GM21786 (cell line): Measurements from ENCODE around the gene GRPEL1.
A peak's percentile ranks its signal among the peaks of the same experiment; 100 is the strongest.
"Not testable (repeated sequence)": the region's sequence is repeated elsewhere in the genome, so short reads cannot be mapped to it uniquely, and the experiment has no call there.

Experiments
- ATAC-seq: cut with Tn5 transposase; IDR thresholded peaks from one replicate; pipeline ENCODE4 v1.9.1; 2021; ENCODE audit not compliant: unreplicated experiment

The GRPEL1 gene

GRCh38 chr4:7094916-7095315 is 27.1 kb upstream of the GRPEL1 start:
- no peak for ATAC-seq

DNA sequence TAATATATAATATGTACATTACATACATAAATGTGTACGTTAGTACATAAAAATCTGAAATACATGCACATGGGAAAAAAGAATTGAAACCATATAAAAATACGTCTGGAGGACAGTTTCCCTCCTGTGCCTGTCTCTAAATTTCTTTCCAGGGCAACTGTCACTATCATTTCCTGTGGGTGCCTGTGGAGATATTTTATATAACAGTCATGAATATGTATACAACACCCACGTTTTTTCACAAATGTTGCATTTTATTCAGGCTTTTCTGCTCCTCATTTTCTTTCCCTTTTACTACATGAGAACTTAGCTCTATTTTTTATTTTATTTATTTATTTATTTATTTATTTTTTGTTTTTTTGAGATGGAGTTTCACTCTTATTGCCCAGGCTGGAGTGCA is 24.2 kb upstream of the GRPEL1 start:
- ATAC-seq, result no peak

- no peak for ATAC-seq
Observed at GRCh38 chr4:7089213-7089986, 21.5 kb upstream of the GRPEL1 start.

DNA sequence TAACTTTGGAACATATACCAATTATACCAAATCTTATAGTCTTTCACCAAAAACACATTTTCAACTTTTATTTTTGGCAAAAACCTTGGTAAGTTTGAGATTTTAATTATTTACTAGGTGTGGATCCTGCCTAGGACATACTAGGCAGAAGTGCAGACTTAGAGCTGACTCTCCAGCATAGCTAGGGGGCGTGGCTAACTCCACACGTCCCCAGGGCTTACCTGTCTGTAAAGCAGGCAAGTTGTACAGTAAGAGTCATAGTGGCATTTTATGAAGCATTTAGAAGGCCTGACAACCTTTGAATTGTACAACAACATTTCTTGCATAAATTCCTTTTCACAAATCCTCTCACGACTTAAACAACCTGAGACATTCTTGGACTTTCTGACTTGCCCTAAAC is 19.2 kb upstream of the GRPEL1 start:
- no peak for ATAC-seq

DNA sequence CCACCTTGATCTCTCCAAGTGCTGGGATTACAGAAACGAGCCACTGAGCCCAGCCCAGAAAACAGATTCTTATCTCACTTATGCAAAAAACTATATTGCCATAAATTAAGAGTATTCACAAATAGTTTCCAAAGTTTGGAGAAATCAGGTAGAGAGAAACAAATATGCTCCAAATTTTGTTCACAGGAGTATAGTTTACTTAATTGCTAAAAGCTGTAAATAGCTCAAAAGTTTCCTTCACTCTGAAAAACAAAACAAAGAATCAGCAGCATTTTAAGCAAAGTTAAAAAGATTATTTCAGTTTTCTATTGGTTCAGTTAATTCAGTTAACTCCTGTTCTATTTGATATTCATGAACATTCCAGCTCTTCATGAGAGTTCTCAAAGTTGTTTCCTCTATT is 18.5 kb upstream of the GRPEL1 start:
- no peak for ATAC-seq

GRCh38 chr4:7084564-7084961 is 16.7 kb upstream of the GRPEL1 start:
- not testable (repeated sequence) for ATAC-seq

GRCh38 chr4:7083597-7084563 is 16.0 kb upstream of the GRPEL1 start:
- no peak for ATAC-seq

DNA sequence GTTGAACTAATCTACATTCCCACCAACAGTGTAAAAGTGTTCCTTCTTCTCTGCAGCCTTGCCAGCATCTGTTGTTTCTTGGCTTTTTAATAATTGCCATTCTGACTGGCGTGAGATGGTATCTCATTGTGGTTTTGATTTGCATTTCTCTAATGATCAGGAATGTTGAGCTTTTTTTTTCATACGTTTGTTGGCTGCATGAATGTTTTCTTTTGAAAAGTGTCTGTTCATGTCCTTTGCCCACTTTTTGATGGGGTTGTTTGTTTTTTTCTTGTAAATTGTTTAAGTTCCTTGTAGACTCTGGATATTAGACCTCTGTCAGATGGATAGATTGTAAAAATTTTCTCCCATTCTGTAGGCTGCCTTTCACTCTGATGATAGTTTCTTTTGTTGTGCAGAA is 12.0 kb upstream of the GRPEL1 start:
- ATAC-seq, result not testable (repeated sequence)

DNA sequence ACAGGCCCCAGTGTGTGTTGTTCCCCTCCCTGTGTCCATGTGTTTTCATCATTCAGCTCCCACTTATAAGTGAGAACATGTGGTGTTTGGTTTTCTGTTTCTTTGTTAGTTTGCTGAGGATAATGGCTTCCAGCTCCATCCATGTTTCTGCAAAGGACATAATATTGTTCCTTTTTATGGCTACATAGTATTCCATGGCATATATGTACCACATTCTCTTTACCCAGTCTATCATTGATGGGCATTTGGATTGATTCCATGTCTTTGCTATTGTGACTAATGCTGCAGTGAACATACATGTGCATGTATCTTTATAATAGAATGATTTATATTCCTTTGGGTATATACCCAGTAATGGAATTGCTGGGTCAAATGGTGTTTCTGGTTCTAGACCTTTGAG is 11.6 kb upstream of the GRPEL1 start:
- ATAC-seq, result not testable (repeated sequence)

GRCh38 chr4:7078025-7078424 is 10.2 kb upstream of the GRPEL1 start:
- no peak for ATAC-seq

DNA sequence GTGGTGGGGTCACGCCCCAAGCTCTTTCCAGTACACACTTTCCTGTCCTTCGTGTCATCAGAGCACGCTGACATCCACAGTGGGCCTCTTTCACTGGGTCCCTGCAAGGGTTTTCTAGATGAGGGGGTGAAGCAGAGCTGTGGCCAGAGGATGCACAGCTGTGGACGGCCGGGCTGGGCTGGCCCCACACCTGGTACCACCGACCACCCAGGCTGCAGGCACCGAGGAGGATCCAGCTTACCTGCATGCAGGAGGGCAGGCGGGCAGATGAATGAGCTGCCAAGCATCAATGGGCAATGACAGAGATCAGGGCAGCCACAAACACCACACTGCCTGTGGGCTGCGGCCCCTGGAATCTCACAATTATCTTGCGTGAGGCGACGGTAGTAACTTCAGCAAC is 9.5 kb upstream of the GRPEL1 start:
- no peak for ATAC-seq

DNA sequence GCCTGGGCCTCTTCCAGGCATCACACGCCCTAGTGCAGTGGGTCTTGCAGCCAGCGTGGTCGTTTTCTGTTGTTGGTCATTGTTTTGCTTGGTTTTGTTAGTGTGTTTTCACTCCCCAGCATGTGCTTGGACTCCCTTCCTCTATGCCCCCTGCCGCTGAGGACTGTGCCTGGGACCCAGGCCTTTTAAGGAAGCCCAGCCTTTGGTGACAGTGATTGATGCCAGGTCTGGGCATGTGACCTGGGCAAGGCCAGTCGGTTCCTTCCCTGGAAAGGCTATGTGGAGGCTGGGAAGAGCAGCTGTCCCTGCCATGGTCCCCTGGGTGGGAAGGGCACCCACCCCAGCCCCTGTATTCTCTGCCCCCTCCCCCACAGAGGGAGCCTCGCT is 8.8 kb upstream of the GRPEL1 start:
- ATAC-seq, result no peak

DNA sequence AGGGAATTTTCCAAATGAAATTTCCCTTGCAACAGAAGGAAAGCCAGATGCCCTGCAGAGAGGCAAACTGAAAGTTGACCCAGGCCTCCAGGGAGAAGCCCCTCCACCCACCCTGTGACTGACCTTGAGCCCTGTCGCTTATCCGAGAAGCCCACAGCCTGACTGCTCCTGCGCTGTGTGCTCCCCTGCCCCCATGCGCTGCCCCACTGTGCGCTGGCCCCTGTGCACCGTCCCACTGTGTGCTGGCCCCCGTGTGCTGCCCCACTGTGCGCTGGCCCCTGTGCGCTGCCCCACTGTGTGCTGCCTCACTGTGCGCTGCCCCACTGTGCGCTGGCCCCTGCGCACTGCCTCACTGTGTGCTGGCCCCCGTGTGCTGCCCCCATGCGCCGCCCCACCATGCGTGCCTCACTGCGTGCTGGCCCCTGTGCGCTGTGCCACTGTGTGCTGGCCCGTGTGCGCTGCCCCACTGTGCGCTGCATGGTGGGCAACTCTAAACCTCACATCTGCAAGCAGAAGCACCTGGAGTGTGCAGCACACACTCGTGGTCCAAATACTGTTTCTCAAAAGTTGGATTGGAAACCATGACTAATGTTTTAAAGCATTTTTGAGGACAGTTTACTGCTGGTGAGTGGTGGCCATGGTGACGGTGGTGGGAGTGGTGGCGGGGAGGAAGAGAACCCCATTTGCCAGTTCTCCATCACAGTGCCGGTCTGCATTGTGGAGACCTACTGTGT is 8.3 kb upstream of the GRPEL1 start:
- no peak for ATAC-seq

- ATAC-seq, result no peak
Observed at GRCh38 chr4:7074426-7074825, 6.6 kb upstream of the GRPEL1 start.

- no peak for ATAC-seq
Observed at GRCh38 chr4:7073526-7074390, 5.9 kb upstream of the GRPEL1 start.

- no peak for ATAC-seq
Observed at GRCh38 chr4:7073059-7073458, 5.2 kb upstream of the GRPEL1 start.

GRCh38 chr4:7070729-7071511 is 3.1 kb upstream of the GRPEL1 start:
- peak; percentile 33 for ATAC-seq

DNA sequence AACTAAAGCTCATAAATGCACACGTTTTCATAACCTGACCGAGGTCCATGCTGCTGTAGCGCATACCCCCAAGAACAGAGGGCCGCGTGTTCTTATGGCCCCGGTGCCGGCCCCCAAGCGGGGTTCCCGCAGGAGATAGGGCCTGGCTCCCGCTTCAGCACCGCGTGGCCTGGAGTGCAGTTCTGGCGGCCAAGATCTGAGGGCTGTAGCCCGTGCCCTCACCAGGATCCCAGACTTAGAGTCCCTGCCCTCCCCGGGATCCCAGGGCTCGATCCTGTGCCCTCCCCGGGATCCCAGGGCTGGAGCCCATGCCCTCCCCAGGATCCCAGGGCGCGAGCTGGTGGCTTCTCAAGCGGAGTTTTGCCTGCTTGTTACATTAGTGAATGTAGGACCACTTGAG is 1.0 kb upstream of the GRPEL1 start:
- no peak for ATAC-seq

GRCh38 chr4:7068279-7068842 is 497 bp upstream of the GRPEL1 start:
- peak; percentile 14 for ATAC-seq

DNA sequence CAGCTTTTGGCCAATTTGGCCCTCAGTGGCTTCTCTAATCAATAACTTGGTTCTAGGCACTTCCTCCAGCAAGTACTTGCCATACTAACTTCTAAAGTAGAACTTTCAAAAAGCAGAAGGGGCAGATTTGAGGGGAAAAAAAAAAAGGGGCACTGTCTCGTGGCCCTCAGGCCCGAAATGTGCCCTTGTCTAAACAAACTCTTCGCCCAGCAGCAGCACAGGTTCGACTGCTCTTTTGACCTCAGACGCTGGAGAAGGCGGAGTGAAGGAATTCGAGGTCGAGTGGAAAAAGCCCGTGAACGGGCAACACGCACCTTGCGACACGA is 775 bp downstream of the GRPEL1 start:
- ATAC-seq, result no peak
